A549 (cell line): ENCODE measurements around the gene HOXC12. TPM values are rescaled to one million over a fixed set of nuclear protein-coding genes. Genes with fewer than 3 reads are reported as not detected.

Experiments used
- ATAC-seq, 2 experiments: fragments of 200-7000 bp in 1 of 2; fragments of >200 bp in 1 of 2; cut with Nextera tagmentation in 1 of 2; cut with Tn5 transposase in 1 of 2; 3 replicates each; pipeline versions ENCODE4 v1.8.0 to v1.9.1; 2018 to 2020; ENCODE audit warnings: mild to moderate bottlenecking in 1 of 2, moderate library complexity in 1 of 2
- CTCF ChIA-PET: fragments of 300-600 bp; sonication (Branson Sonifier 250); formaldehyde crosslinking; extraction: SDS; loops from one replicate; lab custom pipeline; 2021; ENCODE audit warnings: antibody characterized with exemption, inconsistent platforms; lab: Yijun Ruan, JAX
- POLR2A ChIA-PET: fragments of 350-600 bp; formaldehyde crosslinking; extraction: SDS; loops from one replicate; lab custom pipeline; 2021; ENCODE audit warnings: antibody characterized with exemption, inconsistent platforms; lab: Yijun Ruan, JAX
- DNase-seq, 2 experiments: peaks; one replicate each; pipeline versions ENCODE4 v3.0.0 to v3.0.0-alpha.2; 2011 to 2016; ENCODE audit warnings: low read depth in 1 of 2, low spot score in 1 of 2
- FAIRE-seq: peaks from 2 replicates; lab custom pipeline; 2011; peaks lifted over from hg19 to GRCh38; lab: Jason Lieb, UNC
- H3K27ac ChIP-seq, 2 experiments: fragments of >200 bp; sonication (Bioruptor Twin); formaldehyde crosslinking; 3 replicates each; pipeline ENCODE4 v1.5.1; 2016 to 2017
- H3K4me1 ChIP-seq: fragments of >200 bp; sonication (Bioruptor Twin); formaldehyde crosslinking; 3 replicates; pipeline ENCODE4 v1.6.1; 2016
- H3K4me2 ChIP-seq: fragments of >200 bp; sonication (Bioruptor Twin); formaldehyde crosslinking; 3 replicates; pipeline ENCODE4 v1.6.1; 2016
- H3K4me3 ChIP-seq: fragments of >200 bp; sonication (Bioruptor Twin); formaldehyde crosslinking; 3 replicates; pipeline ENCODE4 v1.5.1; 2016
- H3K9me3 ChIP-seq: fragments of >200 bp; sonication (Bioruptor Twin); formaldehyde crosslinking; 3 replicates; pipeline ENCODE4 v1.6.1; 2016
- CBX2 ChIP-seq: fragments of 200-600 bp; sonication (generic); IDR thresholded peaks from 2 replicates; pipeline ENCODE4 v1.6.1; 2016; ENCODE audit warnings: low read depth, mild to moderate bottlenecking, borderline replicate concordance
- EHF ChIP-seq: fragments of 250-450 bp; sonication (Bioruptor Pico); IDR thresholded peaks from 2 replicates; pipeline ENCODE4 v1.5.0; 2020; ENCODE audit warnings: mild to moderate bottlenecking
- HDAC2 ChIP-seq: fragments of 200-600 bp; sonication (generic); IDR thresholded peaks from 2 replicates; pipeline ENCODE4 v1.6.1; 2016
- HEYL ChIP-seq: fragments of 250-450 bp; sonication (Bioruptor Pico); IDR thresholded peaks from 2 replicates; pipeline ENCODE4 v1.8.0; 2021; ENCODE audit warnings: mild to moderate bottlenecking, moderate library complexity
- HOXB5 ChIP-seq: fragments of 250-450 bp; sonication (Bioruptor Pico); IDR thresholded peaks from 2 replicates; pipeline ENCODE4 v1.5.0; 2020; ENCODE audit warnings: mild to moderate bottlenecking, moderate library complexity
- JUN ChIP-seq, 2 experiments: fragments of >200 bp; sonication (Bioruptor Twin); formaldehyde crosslinking; IDR thresholded peaks; 2 replicates in 1 of 2; 3 replicates in 1 of 2; pipeline ENCODE4 v1.6.1; 2016 to 2017
- PHF8 ChIP-seq: fragments of 200-600 bp; sonication (generic); IDR thresholded peaks from 2 replicates; pipeline ENCODE4 v1.6.1; 2016; ENCODE audit warnings: low read depth, mild to moderate bottlenecking, antibody characterized with exemption, moderate library complexity, borderline replicate concordance
- POLR2A ChIP-seq: IDR thresholded peaks from 2 replicates; pipeline ENCODE4 v1.6.1; 2012; ENCODE audit warnings: mild to moderate bottlenecking, low read length
- RARB ChIP-seq: fragments of 250-450 bp; sonication (Bioruptor Pico); IDR thresholded peaks from 2 replicates; pipeline ENCODE4 v1.8.0; 2021; ENCODE audit warnings: mild to moderate bottlenecking, moderate library complexity
- RNF2 ChIP-seq: fragments of 200-600 bp; sonication (generic); IDR thresholded peaks from 2 replicates; pipeline ENCODE4 v1.6.1; 2016; ENCODE audit warnings: low read depth, mild to moderate bottlenecking, antibody characterized with exemption, moderate library complexity, borderline replicate concordance
- SREBF2 ChIP-seq: fragments of 450-650 bp; IDR thresholded peaks from 2 replicates; pipeline ENCODE4 v1.6.1; 2014; ENCODE audit warnings: mild to moderate bottlenecking, moderate library complexity
- TFCP2L1 ChIP-seq: fragments of 250-450 bp; sonication (Bioruptor Pico); IDR thresholded peaks from 2 replicates; pipeline ENCODE4 v1.5.0; 2021; ENCODE audit warnings: mild to moderate bottlenecking
- whole genome bisulfite sequencing: methylation state at CpG from one replicate; pipeline ENCODE4 v1.1.6; 2017; ENCODE audit errors: missing lambda C conversion rate; 5-methylcytosine and 5-hydroxymethylcytosine counted together
- polyA plus RNA-seq, 4 experiments: library from polyadenylated mRNA; depleted of rRNA in 3 of 4; stranded (reverse); fragments of >200 nt; fragmentation: RNase III in 1 of 4; extraction: RNeasy Plus Mini Kit Qiagen cat#74134 plus additional on column Dnase treatment in 1 of 4; gene quantifications; 2 replicates in 3 of 4; 3 replicates in 1 of 4; pipeline ENCODE4 v1.2.3, GENCODE V29; 2011 to 2017
- TF ChIP-seq, protein P1 (sequence below): IDR thresholded peaks from 2 replicates; pipeline ENCODE4 v1.6.1; 2012
- TF ChIP-seq, protein P2 (sequence below): fragments of >200 bp; sonication (Bioruptor Twin); formaldehyde crosslinking; IDR thresholded peaks from 3 replicates; pipeline ENCODE4 v1.6.1; 2016
- TF ChIP-seq, protein P3 (sequence below): fragments of >200 bp; sonication (Bioruptor Twin); formaldehyde crosslinking; IDR thresholded peaks from 3 replicates; pipeline ENCODE4 v1.5.1; 2016
- TF ChIP-seq, protein P4 (sequence below): IDR thresholded peaks from 2 replicates; pipeline ENCODE4 v1.6.1; 2012
- TF ChIP-seq, protein P5 (sequence below): fragments of 150-350 bp; IDR thresholded peaks from 2 replicates; pipeline ENCODE4 v1.6.1; 2014; ENCODE audit warnings: low read depth, mild to moderate bottlenecking, low read length
- TF ChIP-seq, protein P6 (sequence below): fragments of 250-450 bp; sonication (Bioruptor Pico); IDR thresholded peaks from 2 replicates; pipeline ENCODE4 v1.5.0; 2020; ENCODE audit warnings: low read depth, mild to moderate bottlenecking, moderate library complexity

HOXC12 gene
- polyA plus RNA-seq, 2 of the 4 experiments (the other 2 are of a cell fraction), result not detected

DNA sequence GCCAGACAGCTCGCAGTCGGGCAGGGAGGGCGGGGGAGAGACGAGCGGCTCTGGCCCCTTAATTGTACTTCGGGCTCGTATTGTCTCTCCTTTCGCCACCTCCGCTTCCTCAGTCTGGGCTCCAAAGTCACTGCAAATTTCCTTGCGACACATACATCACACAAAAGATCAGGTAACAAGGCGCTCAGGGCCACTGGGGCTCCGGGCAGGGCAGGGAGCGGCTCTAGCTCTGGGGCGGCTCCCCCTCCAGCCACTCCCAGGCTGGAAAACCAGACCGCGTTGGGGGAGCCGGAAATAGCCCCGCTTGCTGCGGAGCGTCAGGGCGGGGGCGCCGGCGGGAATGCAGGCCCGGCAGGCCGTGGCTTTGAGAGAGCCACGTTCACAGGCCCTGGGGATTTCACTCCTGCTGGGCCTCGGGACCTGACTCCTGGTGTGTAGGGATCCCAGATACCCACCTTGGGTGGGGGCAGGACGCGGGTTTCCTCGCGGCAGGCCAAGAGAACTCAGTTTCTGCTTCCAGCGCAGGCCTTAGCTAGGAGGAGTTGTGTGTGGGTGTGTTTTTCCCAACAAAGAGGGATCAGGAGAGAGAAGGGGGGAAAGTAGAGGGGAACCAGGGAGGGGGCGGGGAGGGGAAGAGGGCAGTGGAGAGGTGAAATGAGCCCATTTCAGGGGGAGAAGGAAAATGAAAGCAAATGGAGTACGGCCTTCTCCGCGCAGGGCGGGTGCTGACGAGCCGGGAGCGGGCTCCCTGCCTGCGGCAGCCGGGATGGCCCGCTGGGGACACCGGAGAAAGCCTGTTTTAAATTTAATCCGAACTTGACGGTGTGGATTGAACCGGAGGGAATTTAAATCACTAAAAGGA lies 40.9 kb downstream of the HOXC12 start:
- peak overlapping the region; percentile 37 for H3K4me3 ChIP-seq
- H3K27ac ChIP-seq, result peak overlapping the region; percentile 78 to 89
- peaks cover 8% of the 10 kb centered on the region for H3K4me1 ChIP-seq
- ChIA-PET CTCF (interaction anchor here (0.7 to 28.7 kb wide), 6 partner anchors 8 to 293 kb away, joined by 3 to 1074 read pairs (median 6); partner anchors contain the start of genes HOXC10, HOXC5 and SMUG1), POLR2A (interaction anchor here (0.6 to 1.1 kb wide), 3 partner anchors 11 to 211 kb away, joined by 3 to 4 read pairs (median 4); partner anchors contain the start of gene HOXC10)
- WGBS, result 61% methylated on average over 47 of the region's 48 CpGs
- DNase-seq (peak in 1 of 2 experiments; percentile 58), ATAC-seq (peak; percentile 58 to 67), FAIRE-seq (no peak)
- TF ChIP-seq HOXB5 (CRISPR knock-in tag) (no peak), POLR2A (peak; percentile 44), JUN (IDR thresholded peaks at IDR 0.05) (peak in 1 of 2 experiments; percentile 60; a peak in 3 of 5 replicates), RNF2 (no peak), EHF (CRISPR knock-in tag) (no peak)
- TF ChIP-seq, protein P1, sequence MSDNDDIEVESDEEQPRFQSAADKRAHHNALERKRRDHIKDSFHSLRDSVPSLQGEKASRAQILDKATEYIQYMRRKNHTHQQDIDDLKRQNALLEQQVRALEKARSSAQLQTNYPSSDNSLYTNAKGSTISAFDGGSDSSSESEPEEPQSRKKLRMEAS, result 0 out of 2 replicates have a peak, but pooled peaks have one; percentile 32
- TF ChIP-seq, protein P2, sequence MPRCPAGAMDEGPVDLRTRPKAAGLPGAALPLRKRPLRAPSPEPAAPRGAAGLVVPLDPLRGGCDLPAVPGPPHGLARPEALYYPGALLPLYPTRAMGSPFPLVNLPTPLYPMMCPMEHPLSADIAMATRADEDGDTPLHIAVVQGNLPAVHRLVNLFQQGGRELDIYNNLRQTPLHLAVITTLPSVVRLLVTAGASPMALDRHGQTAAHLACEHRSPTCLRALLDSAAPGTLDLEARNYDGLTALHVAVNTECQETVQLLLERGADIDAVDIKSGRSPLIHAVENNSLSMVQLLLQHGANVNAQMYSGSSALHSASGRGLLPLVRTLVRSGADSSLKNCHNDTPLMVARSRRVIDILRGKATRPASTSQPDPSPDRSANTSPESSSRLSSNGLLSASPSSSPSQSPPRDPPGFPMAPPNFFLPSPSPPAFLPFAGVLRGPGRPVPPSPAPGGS, result 0 out of 3 replicates have a peak, but pooled peaks have one; percentile 3
- no peaks in the 10 kb centered on the region for H3K9me3 ChIP-seq
- H3K4me2 ChIP-seq, result peak overlapping the region; percentile 50

DNA sequence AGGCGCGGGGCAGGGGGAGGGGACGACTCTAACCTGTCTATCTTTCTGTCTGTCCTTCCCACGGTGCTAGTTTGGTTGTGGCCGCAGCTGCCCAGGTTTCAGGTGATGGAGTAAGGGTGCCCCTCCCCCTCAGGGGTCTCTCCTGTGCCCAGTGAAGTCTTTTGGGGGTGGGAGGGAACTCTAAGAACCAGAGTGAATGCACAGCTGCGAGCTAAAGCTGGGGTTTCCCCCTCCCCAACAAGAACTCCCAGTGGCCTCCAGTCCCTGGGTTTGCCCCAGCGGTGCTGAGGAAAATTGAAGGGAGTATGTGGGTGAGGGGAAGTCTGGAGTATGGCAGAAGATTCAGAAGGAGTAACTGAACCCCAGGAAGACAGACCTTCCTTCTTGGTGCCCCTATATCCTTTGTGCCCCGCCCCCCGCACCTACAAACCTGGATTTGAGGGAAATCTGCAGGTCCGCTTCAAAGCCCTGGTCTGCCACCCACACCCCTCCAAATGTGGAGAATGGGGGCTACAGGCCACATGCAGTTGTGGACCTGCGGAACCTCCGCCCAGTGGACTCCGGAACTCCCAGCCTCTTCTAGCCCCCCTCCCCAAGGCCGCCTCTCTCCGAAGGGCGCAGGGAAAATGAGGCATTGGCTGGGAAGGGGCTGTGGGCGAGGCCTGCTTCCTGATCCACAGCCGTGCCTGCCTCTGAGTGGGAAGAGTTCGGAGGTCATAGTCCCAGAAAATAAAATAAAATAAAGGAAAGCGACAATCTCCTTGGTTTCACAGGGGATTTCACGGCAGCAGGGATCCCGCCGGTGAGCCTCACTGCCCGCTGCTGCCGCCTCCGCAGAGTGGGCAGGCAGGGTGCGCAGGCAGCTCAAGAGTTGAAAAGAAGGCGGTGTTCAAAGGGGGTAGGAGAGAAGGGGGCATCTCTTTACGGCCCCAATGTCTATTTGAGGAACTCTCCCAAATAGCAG lies 41.8 kb downstream of the HOXC12 start:
- peaks cover 14% of the 10 kb centered on the region for H3K4me1 ChIP-seq
- ChIA-PET CTCF (interaction anchor here (0.7 to 28.7 kb wide), 8 partner anchors 7 to 294 kb away, joined by 3 to 1074 read pairs (median 6); partner anchors contain the start of genes HOXC10, HOXC5 and SMUG1), POLR2A (no interaction called here)
- 83% methylated on average over 26 of the region's 29 CpGs for WGBS
- no peak for DNase-seq
- H3K9me3 ChIP-seq, result no peaks in the 10 kb centered on the region
- H3K4me2 ChIP-seq, result peak overlapping the region; percentile 50
- H3K27ac ChIP-seq, result peak overlapping the region; percentile 78 to 89
- no peak for ATAC-seq
- TF ChIP-seq, protein P2, result 0 out of 3 replicates have a peak, but pooled peaks have one; percentile 4
- TF ChIP-seq, protein P3, sequence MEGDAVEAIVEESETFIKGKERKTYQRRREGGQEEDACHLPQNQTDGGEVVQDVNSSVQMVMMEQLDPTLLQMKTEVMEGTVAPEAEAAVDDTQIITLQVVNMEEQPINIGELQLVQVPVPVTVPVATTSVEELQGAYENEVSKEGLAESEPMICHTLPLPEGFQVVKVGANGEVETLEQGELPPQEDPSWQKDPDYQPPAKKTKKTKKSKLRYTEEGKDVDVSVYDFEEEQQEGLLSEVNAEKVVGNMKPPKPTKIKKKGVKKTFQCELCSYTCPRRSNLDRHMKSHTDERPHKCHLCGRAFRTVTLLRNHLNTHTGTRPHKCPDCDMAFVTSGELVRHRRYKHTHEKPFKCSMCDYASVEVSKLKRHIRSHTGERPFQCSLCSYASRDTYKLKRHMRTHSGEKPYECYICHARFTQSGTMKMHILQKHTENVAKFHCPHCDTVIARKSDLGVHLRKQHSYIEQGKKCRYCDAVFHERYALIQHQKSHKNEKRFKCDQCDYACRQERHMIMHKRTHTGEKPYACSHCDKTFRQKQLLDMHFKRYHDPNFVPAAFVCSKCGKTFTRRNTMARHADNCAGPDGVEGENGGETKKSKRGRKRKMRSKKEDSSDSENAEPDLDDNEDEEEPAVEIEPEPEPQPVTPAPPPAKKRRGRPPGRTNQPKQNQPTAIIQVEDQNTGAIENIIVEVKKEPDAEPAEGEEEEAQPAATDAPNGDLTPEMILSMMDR, result no peak
- H3K4me3 ChIP-seq, result peak overlapping the region; percentile 37
- FAIRE-seq, result no peak

DNA sequence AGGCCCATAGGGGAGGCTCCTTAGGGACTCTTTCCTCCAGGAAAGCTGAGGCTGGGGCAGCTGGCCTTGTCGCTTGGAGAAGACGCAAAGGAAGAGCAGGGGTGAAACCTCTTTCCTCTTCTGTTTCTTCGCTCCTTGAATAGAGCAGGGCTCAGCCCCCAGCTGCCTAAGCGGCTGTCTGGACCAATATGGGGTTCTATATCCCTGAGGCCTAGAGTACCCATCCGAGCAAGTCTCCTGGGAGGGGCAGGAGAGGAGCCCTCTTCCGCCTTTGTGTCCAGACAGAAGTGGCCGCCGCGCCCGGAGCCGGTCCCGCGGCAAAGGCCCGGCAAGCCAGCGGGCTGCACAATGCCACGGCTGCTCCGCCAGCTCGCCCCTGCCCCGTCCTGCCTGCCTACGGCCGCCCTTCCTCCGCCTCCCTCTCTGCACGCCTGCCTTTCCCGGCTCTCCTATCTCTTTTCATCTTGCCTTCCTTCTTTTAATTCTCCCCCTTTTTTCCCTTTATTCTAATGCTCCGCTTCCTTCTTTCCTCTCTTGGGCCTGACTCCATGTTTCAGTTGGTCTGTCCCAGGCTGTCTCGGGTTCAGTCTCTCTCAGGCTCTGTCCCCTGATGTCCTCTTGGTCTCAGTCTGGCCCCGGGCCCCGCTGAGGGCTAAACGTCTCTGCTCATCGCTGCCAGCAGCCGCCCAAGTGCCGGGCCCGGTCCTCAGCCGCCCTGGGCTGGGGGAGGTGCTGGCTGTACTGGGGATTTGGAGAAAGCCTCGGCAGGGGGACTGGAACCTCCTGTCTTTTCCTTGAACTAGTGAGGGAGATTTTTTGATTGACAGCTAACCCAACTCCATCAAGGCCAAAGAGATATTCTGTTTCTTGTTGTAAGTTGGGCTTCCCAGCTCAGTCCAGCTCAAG lies 42.8 kb downstream of the HOXC12 start:
- ChIA-PET POLR2A (interaction anchor here (0.6 kb wide), 1 partner anchor 194 kb away, joined by 5 read pairs; no protein-coding TSS in a partner anchor), CTCF (interaction anchor here (0.5 to 28.7 kb wide), 8 partner anchors 8 to 310 kb away, joined by 3 to 1074 read pairs (median 5); partner anchors contain the start of genes HOXC10, HOXC5 and SMUG1)
- Histone ChIP-seq H3K9me3 (no peaks in the 10 kb centered on the region), H3K4me1 (peaks cover 14% of the 10 kb centered on the region), H3K4me3 (no peak overlapping the region), H3K27ac (no peak overlapping the region), H3K4me2 (no peak overlapping the region)
- DNase-seq (no peak), ATAC-seq (no peak), FAIRE-seq (no peak)
- 91% methylated on average over 35 of the region's 35 CpGs for WGBS
- TF ChIP-seq SREBF2 (no peak), PHF8 (no peak), TFCP2L1 (CRISPR knock-in tag) (no peak), CBX2 (no peak), RARB (CRISPR knock-in tag) (no peak), HEYL (no peak), HDAC2 (no peak)
- TF ChIP-seq, protein P4, sequence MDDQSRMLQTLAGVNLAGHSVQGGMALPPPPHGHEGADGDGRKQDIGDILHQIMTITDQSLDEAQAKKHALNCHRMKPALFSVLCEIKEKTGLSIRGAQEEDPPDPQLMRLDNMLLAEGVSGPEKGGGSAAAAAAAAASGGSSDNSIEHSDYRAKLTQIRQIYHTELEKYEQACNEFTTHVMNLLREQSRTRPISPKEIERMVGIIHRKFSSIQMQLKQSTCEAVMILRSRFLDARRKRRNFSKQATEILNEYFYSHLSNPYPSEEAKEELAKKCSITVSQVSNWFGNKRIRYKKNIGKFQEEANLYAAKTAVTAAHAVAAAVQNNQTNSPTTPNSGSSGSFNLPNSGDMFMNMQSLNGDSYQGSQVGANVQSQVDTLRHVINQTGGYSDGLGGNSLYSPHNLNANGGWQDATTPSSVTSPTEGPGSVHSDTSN, result no peak
- TF ChIP-seq, protein P5, sequence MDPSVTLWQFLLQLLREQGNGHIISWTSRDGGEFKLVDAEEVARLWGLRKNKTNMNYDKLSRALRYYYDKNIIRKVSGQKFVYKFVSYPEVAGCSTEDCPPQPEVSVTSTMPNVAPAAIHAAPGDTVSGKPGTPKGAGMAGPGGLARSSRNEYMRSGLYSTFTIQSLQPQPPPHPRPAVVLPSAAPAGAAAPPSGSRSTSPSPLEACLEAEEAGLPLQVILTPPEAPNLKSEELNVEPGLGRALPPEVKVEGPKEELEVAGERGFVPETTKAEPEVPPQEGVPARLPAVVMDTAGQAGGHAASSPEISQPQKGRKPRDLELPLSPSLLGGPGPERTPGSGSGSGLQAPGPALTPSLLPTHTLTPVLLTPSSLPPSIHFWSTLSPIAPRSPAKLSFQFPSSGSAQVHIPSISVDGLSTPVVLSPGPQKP, result no peak
- TF ChIP-seq, protein P6, sequence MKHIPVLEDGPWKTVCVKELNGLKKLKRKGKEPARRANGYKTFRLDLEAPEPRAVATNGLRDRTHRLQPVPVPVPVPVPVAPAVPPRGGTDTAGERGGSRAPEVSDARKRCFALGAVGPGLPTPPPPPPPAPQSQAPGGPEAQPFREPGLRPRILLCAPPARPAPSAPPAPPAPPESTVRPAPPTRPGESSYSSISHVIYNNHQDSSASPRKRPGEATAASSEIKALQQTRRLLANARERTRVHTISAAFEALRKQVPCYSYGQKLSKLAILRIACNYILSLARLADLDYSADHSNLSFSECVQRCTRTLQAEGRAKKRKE (CRISPR knock-in tag), result no peak
